ENCODE results near the gene FRMD1.

FRMD1 gene

DNA sequence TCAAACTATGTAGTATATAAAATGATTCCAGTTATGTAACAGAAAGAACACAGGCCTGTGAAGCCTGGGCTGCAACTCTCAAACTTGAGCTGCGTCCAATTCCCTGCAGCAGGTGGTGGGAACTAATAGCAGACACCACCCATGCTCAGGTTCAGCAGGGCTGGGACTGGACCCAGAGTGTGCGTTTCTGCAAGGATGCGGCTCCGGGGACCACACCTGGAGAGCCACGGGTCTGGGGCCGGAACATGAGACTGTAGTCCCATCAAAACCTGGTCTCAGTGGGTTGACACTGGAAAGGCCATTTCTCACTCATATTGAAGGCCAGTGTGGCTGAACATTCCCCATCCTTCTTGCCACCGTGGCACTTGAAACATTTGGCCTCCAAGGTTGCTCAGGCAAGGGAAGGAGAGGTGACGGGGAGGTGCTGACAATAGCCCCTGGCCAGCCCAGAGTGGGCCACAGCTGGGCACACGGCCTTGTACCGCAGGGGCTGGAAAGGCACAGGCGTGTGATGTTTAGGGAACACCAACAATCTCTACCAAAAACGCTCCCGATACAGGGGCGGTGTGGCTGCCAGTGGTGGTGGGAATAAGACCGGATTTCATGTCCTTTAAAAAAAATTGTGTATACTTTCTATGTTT lies 38.0 kb downstream of the FRMD1 start:
- DNase-seq: no peak

DNA sequence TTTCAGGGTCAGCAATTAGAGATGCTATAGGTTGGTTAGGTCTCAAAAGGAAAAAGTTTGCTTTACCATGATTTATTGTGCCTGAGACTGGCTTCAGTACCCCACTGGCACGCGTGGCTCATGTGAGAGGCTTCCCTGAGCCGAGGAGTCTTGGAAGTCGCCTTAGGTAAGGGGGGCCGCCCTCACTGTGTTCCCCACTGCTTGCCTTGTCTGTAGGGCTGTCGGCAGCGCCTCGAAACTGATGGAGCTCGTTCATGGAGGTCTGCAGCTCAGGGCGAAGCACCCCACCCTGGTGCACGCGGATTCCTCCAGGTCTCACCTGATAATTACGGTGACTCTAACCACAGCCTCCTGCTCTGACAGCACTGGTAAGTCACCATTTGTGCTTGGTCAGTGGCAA lies 39.2 kb downstream of the FRMD1 start:
- DNase-seq: no peak

DNA sequence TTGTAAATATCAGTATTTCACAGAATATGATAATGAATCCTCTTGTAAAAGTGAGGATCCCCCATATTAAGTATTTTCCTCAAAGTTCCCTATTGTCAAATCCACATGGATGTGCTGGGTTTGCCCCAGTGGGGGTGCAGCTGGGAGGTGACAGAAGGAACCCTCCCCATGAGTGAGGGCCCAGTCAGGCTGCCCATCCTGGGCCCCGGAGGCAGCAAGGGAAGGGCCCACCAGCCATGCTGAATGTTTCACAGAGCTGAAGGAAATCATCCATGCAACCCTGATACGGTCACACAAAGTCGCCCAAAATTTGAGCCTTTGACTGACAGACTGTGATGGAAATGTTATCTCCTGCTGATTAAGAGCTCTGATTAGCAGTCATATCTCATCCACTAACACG lies 39.7 kb downstream of the FRMD1 start:
- no peak for DNase-seq

GRCh38 chr6:168038576-168039140 lies 40.4 kb downstream of the FRMD1 start:
- DNase-seq: no peak

DNA sequence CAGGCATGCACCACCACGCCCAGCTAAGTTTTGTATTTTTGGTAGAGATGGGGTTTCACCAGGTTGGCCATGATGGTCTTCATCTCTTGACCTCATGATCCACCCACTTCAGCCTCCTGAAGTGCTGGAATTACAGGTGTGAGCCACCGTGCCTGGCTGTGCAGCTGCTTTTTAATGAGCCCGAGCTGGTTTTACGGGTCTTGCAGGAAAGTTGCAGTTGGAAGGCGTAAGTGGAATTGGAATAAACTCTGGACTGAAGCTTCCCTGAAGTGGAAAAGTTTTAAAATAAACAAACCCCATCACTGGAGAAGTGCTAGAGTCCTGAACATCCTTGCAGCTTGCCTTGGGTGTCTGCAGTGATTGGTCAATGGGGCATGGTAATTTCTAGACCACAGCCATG lies 41.2 kb downstream of the FRMD1 start:
- no peak for DNase-seq

DNA sequence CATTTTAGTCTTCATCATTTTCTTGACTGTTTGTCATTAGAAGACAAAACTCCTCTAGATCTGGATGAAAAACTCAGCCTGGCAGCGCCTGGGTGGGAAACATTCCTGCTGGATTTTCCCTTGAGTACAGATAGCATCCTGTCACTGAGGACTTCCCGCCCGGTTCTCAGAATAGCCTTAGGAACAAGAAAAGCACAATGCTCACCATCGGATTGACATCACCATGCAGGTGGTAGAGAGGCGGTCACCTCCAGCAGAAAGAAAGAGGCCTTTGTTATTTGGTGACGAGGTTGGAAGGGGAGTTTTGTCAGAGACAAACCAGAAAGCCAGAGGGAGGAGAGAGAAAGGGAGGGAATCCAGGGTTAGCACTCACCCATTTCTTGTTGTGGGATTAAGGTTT lies 41.8 kb downstream of the FRMD1 start:
- no peak for DNase-seq

- DNase-seq: peak; percentile 79
Observed at GRCh38 chr6:168035661-168036545, 43.1 kb downstream of the FRMD1 start.

DNA sequence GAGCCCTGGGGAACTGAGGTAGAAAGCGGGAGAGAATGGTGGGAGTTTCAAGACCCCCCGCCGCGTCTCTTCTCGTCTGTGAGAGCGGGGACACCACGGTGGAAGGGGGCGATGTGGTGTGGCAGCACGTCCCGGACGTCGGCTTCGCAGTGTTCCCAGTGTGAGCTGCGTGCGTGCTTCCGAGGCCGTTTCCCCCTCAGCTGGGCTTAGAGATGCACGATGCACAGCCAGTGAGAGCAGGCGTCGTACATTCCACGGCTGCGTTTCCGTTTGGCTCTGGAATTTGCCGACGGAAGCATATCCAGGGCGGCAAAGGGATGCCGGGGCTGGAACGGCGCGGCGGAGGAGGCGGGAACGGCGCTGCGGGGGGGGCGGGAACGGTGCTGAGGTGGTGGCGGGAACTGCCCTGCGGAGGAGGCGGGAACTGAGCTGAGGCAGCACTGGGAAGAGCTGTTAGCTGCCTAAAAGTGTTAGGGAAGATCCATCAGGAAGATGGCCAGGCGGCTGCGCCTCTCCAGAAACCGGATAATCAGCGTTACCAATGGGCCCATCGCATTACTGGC lies 43.8 kb downstream of the FRMD1 start:
- peak; percentile 24 for DNase-seq

GRCh38 chr6:168034537-168034936 lies 44.5 kb downstream of the FRMD1 start:
- no peak for DNase-seq

DNA sequence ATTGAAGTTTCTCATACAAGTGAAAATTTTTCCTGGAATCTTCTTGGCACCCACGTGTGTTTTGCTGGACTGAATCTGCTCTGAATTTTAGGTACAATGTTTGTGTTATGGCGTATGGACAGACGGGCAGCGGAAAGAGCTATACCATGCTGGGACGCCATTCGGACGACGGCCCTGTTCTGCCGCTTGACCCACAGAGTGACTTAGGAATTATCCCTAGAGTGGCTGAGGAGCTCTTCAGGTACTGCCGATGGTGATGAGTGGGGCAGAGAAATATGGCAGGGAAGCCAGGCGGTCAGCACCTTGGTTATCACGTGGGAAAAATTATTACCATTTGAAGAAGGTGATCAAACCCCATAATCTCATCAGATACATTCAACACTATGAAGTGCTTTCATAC lies 45.2 kb downstream of the FRMD1 start:
- no peak for DNase-seq

DNA sequence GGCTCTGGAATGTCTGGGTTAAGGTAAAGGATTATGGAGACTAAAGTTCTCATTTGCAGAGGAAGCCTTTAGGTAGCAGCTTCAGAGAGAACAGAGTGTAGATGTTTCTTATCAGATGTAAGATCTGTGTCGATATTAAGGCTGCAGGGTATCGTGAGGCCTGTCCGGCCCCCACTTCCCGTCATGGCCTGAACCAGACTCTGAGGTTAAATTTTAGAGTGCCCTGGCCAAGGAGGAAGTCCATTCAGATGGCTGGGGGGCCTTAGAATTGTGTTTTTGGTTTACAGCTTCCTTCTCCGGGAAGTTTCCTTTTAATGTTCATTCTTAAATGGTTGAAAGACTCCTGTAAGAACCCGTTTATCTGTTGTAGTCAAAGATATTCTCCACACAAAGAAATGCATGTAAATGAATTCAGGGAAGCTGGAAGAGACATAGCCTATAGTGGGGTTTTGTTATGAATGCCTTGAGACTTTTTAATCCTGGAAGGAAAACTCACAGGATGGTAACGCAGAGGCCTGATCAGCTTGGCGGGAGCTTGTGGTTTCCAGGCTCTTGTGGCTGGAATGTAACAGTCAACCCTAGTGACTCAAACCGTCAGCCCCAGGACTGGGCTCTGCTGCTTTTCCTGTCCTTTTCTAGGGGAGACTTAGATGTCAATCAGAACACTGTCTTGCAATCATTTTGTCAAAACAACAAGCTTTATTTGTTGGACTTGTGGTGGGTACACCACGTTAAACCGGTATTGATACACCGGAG lies 46.8 kb downstream of the FRMD1 start:
- DNase-seq: peak; percentile 57

GRCh38 chr6:168031411-168031971 lies 47.5 kb downstream of the FRMD1 start:
- DNase-seq: no peak

DNA sequence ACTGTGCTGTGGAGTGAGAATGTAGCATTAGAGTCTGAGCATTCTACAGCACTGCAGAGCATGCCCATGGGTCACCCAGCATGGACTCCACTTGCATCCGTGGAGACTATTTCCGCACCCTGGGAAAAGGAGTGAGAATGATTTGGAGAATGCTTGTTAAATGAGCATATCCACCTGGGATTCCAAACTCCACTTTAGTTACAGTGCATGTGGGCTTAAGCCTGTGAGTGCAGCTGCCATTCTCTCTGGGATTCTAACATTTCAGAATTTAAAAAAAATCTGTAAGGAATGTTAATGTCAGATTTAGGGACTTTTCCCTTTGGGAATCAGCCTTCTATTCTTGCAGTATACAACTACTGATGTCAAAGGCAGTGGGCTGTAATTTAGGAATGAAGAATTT lies 48.1 kb downstream of the FRMD1 start:
- DNase-seq: no peak

GRCh38 chr6:168030218-168030746 lies 48.7 kb downstream of the FRMD1 start:
- no peak for DNase-seq

DNA sequence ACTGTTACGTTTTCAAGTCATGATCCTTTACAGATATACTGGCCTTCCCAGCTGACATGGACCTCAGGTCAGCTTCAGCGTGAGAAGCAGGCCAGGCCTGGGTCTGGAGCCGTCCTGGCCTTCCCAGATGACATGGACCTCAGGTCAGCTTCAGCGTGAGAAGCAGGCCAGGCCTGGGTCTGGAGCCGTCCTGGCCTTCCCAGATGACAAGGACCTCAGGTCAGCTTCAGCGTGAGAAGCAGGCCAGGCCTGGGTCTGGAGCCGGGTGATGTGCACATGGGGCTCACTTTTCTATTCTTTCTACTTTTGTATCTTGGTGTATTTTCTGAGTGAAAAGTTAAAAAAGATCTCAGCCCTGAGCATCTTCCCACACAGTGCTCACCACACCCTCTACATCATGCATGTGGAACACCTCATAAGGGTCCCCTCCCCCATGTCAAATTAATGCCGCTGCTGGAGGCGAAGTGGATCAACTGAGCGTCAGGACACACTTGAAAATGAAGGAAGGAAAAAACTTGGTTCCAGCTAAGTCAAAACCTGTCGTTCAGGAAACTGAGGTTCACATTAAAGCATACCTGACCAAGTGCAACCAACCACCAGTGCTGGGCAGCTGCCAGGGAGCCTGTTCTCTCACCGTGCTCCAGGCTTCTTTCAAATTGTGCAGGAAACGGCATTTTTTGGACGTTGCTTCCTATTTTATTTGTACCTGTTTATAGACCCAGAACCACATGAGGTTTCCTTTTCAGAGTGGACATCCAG lies 49.4 kb downstream of the FRMD1 start:
- DNase-seq: no peak

GRCh38 chr6:168028181-168028580 lies 50.8 kb downstream of the FRMD1 start:
- no peak for DNase-seq

- no peak for DNase-seq
Observed at GRCh38 chr6:168027521-168027920, 51.5 kb downstream of the FRMD1 start.

DNA sequence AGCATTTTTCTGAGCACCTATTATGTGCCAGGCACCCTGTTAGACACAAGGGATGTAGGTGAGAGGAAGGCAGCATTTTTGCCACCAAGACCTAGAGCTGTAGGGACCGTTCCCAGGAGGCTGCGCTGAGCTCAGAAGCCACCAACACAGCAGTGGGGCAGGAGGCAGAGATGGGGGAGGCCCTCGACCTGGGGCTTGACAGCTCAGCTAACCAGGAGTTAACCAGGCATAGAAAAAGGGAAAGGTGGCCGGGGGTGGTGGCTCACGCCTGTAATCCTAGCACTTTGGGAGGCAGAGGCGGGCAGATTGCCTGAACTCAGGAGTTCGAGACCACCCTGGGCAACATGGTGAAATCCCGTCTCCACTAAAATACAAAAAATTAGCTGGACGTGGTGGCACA lies 52.1 kb downstream of the FRMD1 start:
- DNase-seq: no peak

- DNase-seq: no peak
Observed at GRCh38 chr6:168025831-168026710, 52.9 kb downstream of the FRMD1 start.

DNA sequence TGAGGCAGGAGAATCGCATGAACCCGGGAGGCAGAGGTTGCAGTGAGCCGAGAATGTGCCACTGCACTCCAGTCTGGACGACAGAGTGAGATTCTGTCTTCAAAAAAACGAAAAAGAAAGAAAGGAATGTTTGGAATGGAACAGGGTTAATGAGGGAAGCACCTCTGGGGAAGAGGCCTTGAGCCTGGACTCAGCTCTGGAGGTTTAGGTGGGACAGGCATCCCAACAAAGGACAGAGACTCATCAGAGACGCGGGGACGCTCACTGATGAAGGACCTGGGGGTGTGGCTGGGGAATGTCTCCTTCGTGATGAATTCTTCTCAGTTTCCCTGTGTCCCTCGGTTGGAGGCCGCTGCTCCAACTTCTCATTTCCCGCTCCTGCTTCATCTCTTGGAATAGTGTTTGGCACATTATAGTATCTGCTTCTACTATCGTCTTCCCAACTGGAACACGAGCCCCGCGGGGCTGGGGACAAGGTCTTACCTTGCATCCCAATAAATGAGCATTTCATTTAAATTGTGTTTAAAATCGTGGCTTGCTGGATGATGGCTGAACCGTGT lies 54.0 kb downstream of the FRMD1 start:
- no peak for DNase-seq

Measured in hematopoietic multipotent progenitor cell treated with erythropoietin and hydrocortisone succinate and interleukin-3 and kit ligand, for 4 days (in vitro differentiated cells).